Right renal pelvis (tissue), 4 donors: ENCODE results near the gene IGF1. TPM values are rescaled to one million over a fixed set of nuclear protein-coding genes. Genes with fewer than 3 reads are reported as not detected.

Experiments used
- DNase-seq, 4 donors: peaks; one replicate each; pipeline ENCODE4 v3.0.0-alpha.2; 2013; ENCODE audit warnings: low read depth in 4 of 4, low spot score in 3 of 4, missing footprints in 1 of 4
- polyA plus RNA-seq, 4 donors: library from polyadenylated mRNA; unstranded; fragments of 120-200 nt; gene quantifications; one replicate each; pipeline ENCODE4 v1.2.1, GENCODE V29; 2013; ENCODE audit not compliant: insufficient read length in 4 of 4

IGF1 gene
- polyA plus RNA-seq, 4 donors, result 5.2 to 11.1 (median 6.3) TPM

GRCh38 chr12:102498471-102498870 lies 18.1 kb upstream of the IGF1 start:
- DNase-seq, result no peak

GRCh38 chr12:102497743-102498142 lies 17.4 kb upstream of the IGF1 start:
- DNase-seq, result no peak

GRCh38 chr12:102496591-102496990 lies 16.2 kb upstream of the IGF1 start:
- no peak for DNase-seq

- DNase-seq, result no peak
Measured at GRCh38 chr12:102487226-102487625, 6.9 kb upstream of the IGF1 start.

GRCh38 chr12:102486153-102486552 lies 5.8 kb upstream of the IGF1 start:
- DNase-seq, result no peak

- DNase-seq, result peak in 1 of 4 donors; percentile 50
Measured at GRCh38 chr12:102484428-102484958, 4.1 kb upstream of the IGF1 start.

GRCh38 chr12:102484017-102484416 lies 3.7 kb upstream of the IGF1 start:
- no peak for DNase-seq

- no peak for DNase-seq
Measured at GRCh38 chr12:102483466-102483865, 3.1 kb upstream of the IGF1 start.

- no peak for DNase-seq
Measured at GRCh38 chr12:102481705-102482425, 1.5 kb upstream of the IGF1 start.

GRCh38 chr12:102479939-102480338 lies 424 bp downstream of the IGF1 start:
- DNase-seq, result no peak

- DNase-seq, result no peak
Measured at GRCh38 chr12:102479099-102479885, 1.1 kb downstream of the IGF1 start.

- DNase-seq, result no peak
Measured at GRCh38 chr12:102478405-102479098, 1.8 kb downstream of the IGF1 start.

GRCh38 chr12:102475355-102475754 lies 5.0 kb downstream of the IGF1 start:
- DNase-seq, result no peak

GRCh38 chr12:102474438-102475064 lies 5.8 kb downstream of the IGF1 start:
- DNase-seq, result no peak

GRCh38 chr12:102472496-102472895 lies 7.9 kb downstream of the IGF1 start:
- no peak for DNase-seq

GRCh38 chr12:102471556-102471955 lies 8.8 kb downstream of the IGF1 start:
- DNase-seq, result no peak

- no peak for DNase-seq
Measured at GRCh38 chr12:102470945-102471344, 9.4 kb downstream of the IGF1 start.

GRCh38 chr12:102468261-102468915 lies 12.0 kb downstream of the IGF1 start:
- no peak for DNase-seq

- no peak for DNase-seq
Measured at GRCh38 chr12:102465762-102466560, 14.4 kb downstream of the IGF1 start.
